Upper lobe of left lung (tissue), 6 donors: ENCODE measurements around the gene KLHL7. TPM values are rescaled to one million over a fixed set of nuclear protein-coding genes. Genes with fewer than 3 reads are reported as not detected.
A peak's percentile ranks its signal among the peaks of the same experiment; 100 is the strongest.

Experiments used
- ATAC-seq, 2 donors: fragments of 200-7000 bp; cut with Tn5 transposase; one replicate each; pipeline ENCODE4 v1.9.1; 2022; ENCODE audit warnings: mild to moderate bottlenecking in 2 of 2, moderate library complexity in 2 of 2; ENCODE audit not compliant: low FRiP score in 2 of 2
- DNase-seq, 2 donors: peaks; one replicate each; pipeline ENCODE4 v3.0.0-alpha.2; 2019 to 2020
- H3K27ac ChIP-seq, 4 donors: fragments of 200-600 bp; sonication (generic); one replicate each; pipeline ENCODE4 v1.5.1; 2016 to 2019
- H3K27me3 ChIP-seq, 4 donors: fragments of 200-600 bp; sonication (generic); one replicate each; pipeline ENCODE4 v1.5.1; 2017 to 2019
- H3K36me3 ChIP-seq, 4 donors: fragments of 200-600 bp; sonication (generic); one replicate each; pipeline ENCODE4 v1.5.1; 2016 to 2019
- H3K4me1 ChIP-seq, 4 donors: fragments of 200-600 bp; sonication (generic); one replicate each; pipeline ENCODE4 v1.5.1; 2018 to 2019
- H3K4me3 ChIP-seq, 4 donors: fragments of 200-600 bp; sonication (generic); one replicate each; pipeline ENCODE4 v1.5.1; 2017 to 2019; ENCODE audit warnings: mild to moderate bottlenecking in 2 of 4, moderate library complexity in 1 of 4
- H3K9me3 ChIP-seq, 4 donors: fragments of 200-600 bp; sonication (generic); one replicate each; pipeline ENCODE4 v1.5.1; 2018 to 2019
- CTCF ChIP-seq, 6 experiments: fragments of 450-650 bp in 4 of 6; fragments of 200-600 bp in 2 of 6; sonication (generic) in 2 of 6; IDR thresholded peaks; one replicate each; pipeline ENCODE4 v1.5.1; 2016 to 2019; ENCODE audit warnings: antibody characterized with exemption in 6 of 6
- EP300 ChIP-seq, 4 donors: sonication (generic); formaldehyde crosslinking; IDR thresholded peaks; one replicate each; pipeline ENCODE4 v1.5.1; 2017; ENCODE audit warnings: antibody characterized with exemption in 4 of 4, control low read depth in 2 of 4
- POLR2A ChIP-seq, 4 donors: fragments of 450-650 bp; IDR thresholded peaks; one replicate each; pipeline ENCODE4 v1.5.1; 2016 to 2017; ENCODE audit warnings: antibody characterized with exemption in 4 of 4, mild to moderate bottlenecking in 2 of 4
- POLR2AphosphoS5 ChIP-seq, 2 donors: sonication (generic); formaldehyde crosslinking; IDR thresholded peaks; one replicate each; pipeline ENCODE4 v1.5.1; 2017; ENCODE audit warnings: antibody characterized with exemption in 2 of 2
- WGBS, 2 donors: methylation state at CpG; one replicate each; pipeline ENCODE4 v1.1.5; 2017 to 2018; 5-methylcytosine and 5-hydroxymethylcytosine counted together
- total RNA-seq, 6 donors: library from RNA; depleted of rRNA in 4 of 6; stranded (reverse); fragments of >200 nt in 4 of 6; gene quantifications; one replicate each; pipeline versions ENCODE4 v1.1.0 to v1.2.1, GENCODE V29; 2016 to 2021
- donor health status: DM: no; HTN: no; CAD: no; lungs with moderate emphysema.
- donor health status: DM: no; HTN: yes; CAD: no; lungs with severe emphysema.

KLHL7 gene
- total RNA-seq, 6 donors from 2014 or later = 18.6 to 43.8 (median 23.9) TPM

DNA sequence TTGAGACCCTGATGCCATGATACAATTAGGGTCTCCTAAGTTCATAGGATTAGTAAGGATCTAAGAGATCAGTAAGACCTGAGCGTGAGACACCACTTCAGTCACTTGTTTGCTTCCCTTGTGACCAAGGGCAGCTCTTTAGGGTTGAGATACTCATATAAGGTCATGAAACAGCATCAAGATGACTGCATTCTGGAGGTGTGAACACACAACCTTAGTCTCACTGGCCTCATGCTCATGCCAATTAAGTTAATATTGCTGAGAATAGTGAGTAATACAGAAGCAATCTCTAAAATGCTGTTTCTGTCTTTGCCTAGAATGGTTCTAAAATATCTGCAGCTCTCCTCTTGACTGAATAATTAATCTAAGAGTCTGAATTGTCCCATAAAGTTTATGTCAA lies 39.6 kb upstream of the KLHL7 start:
- WGBS, 2 donors = 77 to 88% methylated on average over 1 of the region's 1 CpG
- Histone ChIP-seq H3K36me3 (no peaks in the 10 kb centered on the region), H3K27ac (no peak overlapping the region), H3K4me3 (no peak overlapping the region), H3K27me3 (no peaks in the 10 kb centered on the region), H3K9me3 (no peaks in the 10 kb centered on the region), H3K4me1 (no peaks in the 10 kb centered on the region)
- no peak for TF ChIP-seq POLR2AphosphoS5 (IDR thresholded peaks at IDR 0.05)
- TF ChIP-seq EP300 (IDR thresholded peaks at IDR 0.05) = no peak
- no peak for TF ChIP-seq POLR2A (IDR thresholded peaks at IDR 0.05)
- DNase-seq = no peak
- no peak for ATAC-seq

GRCh38 chr7:23067271-23067670 lies 38.3 kb upstream of the KLHL7 start:
- ATAC-seq (peak in 1 of 2 donors; percentile 32), DNase-seq (no peak)
- H3K27me3 ChIP-seq = no peaks in the 10 kb centered on the region
- no peaks in the 10 kb centered on the region for H3K9me3 ChIP-seq
- H3K36me3 ChIP-seq = no peaks in the 10 kb centered on the region
- peak overlapping the region in 1 of 4 donors; percentile 6 for H3K27ac ChIP-seq
- no peak overlapping the region for H3K4me3 ChIP-seq
- WGBS, 2 donors = 59 to 64% methylated on average over 1 of the region's 1 CpG
- H3K4me1 ChIP-seq = no peaks in the 10 kb centered on the region
- TF ChIP-seq POLR2AphosphoS5 (IDR thresholded peaks at IDR 0.05) (no peak), POLR2A (IDR thresholded peaks at IDR 0.05) (no peak), CTCF (IDR thresholded peaks at IDR 0.05) (no peak), EP300 (IDR thresholded peaks at IDR 0.05) (no peak)

- DNase-seq = no peak
Observed at GRCh38 chr7:23072048-23072447, 33.5 kb upstream of the KLHL7 start.

GRCh38 chr7:23072922-23073321 lies 32.7 kb upstream of the KLHL7 start:
- Histone ChIP-seq H3K27me3 (no peaks in the 10 kb centered on the region), H3K27ac (no peak overlapping the region), H3K4me1 (peaks cover 4 to 29% (median 7%) of the 10 kb centered on the region in 4 donors), H3K9me3 (no peaks in the 10 kb centered on the region), H3K36me3 (no peaks in the 10 kb centered on the region), H3K4me3 (no peak overlapping the region)
- ATAC-seq (no peak), DNase-seq (no peak)
- TF ChIP-seq POLR2AphosphoS5 (IDR thresholded peaks at IDR 0.05) (no peak), EP300 (IDR thresholded peaks at IDR 0.05) (no peak), CTCF (IDR thresholded peaks at IDR 0.05) (no peak), POLR2A (IDR thresholded peaks at IDR 0.05) (no peak)
- WGBS, 2 donors = 43 to 50% methylated on average over 2 of the region's 2 CpGs

More at GRCh38 chr7:23072048-23072447, 33.5 kb upstream of the KLHL7 start:
- TF ChIP-seq CTCF (IDR thresholded peaks at IDR 0.05) (no peak), POLR2AphosphoS5 (IDR thresholded peaks at IDR 0.05) (no peak), EP300 (IDR thresholded peaks at IDR 0.05) (no peak), POLR2A (IDR thresholded peaks at IDR 0.05) (no peak)
- Histone ChIP-seq H3K4me3 (no peak overlapping the region), H3K36me3 (no peaks in the 10 kb centered on the region), H3K4me1 (peaks cover 0 to 23% (median 5%) of the 10 kb centered on the region in 4 donors), H3K27me3 (no peaks in the 10 kb centered on the region), H3K9me3 (no peaks in the 10 kb centered on the region), H3K27ac (no peak overlapping the region)
- peak in 1 of 2 donors; percentile 48 for ATAC-seq

GRCh38 chr7:23074443-23075261 lies 30.9 kb upstream of the KLHL7 start:
- Histone ChIP-seq H3K4me3 (no peak overlapping the region), H3K9me3 (no peaks in the 10 kb centered on the region), H3K4me1 (peaks cover 4 to 29% (median 7%) of the 10 kb centered on the region in 4 donors), H3K36me3 (no peaks in the 10 kb centered on the region), H3K27me3 (no peaks in the 10 kb centered on the region), H3K27ac (no peak overlapping the region)
- no peak for ATAC-seq
- TF ChIP-seq EP300 (IDR thresholded peaks at IDR 0.05) (no peak), POLR2A (IDR thresholded peaks at IDR 0.05) (no peak), POLR2AphosphoS5 (IDR thresholded peaks at IDR 0.05) (no peak), CTCF (IDR thresholded peaks at IDR 0.05) (no peak)
- WGBS, 2 donors = 33 to 35% methylated on average over 2 of the region's 2 CpGs
- DNase-seq = no peak
